ENCODE data around the gene IQCH. TPM values are rescaled to one million over a fixed set of nuclear protein-coding genes. Genes with fewer than 3 reads are reported as not detected.

The IQCH gene
- total and polyA plus RNA-seq, 9 of the 15 experiments (the other 6 are each of a cell fraction or from before 2014, with no cell fraction given) = 1.8 to 3.9 (median 2.7) TPM

DNA sequence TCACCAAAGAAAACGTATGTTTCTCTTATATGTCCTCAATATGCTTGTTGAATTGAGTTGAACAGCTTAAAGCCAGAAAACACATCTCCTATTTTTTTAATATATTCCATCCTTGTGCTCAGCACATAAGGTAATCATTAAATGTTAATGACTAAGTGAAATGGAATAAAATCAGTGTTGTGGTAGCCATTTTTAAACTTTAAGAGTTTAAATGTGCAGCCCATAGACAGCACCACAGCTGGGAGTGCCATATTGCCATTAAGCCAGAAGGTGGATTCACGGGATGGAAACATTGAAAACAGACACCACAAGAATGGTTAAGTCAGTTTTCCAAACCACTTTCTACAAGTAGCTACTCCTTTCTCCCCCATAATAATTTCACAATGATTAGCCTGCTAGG, 189.5 kb downstream of the IQCH start:
- H4K20me1 ChIP-seq (replicated peaks; ENCODE audit: control insufficient read depth, insufficient read depth, low read length) = no peaks in the 10 kb centered on the region
- no peak overlapping the region for H3K27ac ChIP-seq (ENCODE audit: extremely low read depth, low read depth, low read length)
- H3K9ac ChIP-seq (ENCODE audit: insufficient read depth in 1 of 2, low read depth in 2 of 2, low read length in 2 of 2) = no peak overlapping the region
- no peaks in the 10 kb centered on the region for H3K9me3 ChIP-seq (replicated peaks; ENCODE audit: control insufficient read depth, insufficient read depth, low read depth, low read length)
- in situ Hi-C loops (cut with MboI) = no loop called here
- H3K36me3 ChIP-seq (ENCODE audit: control insufficient read depth, insufficient read depth, low read length) = no peaks in the 10 kb centered on the region
- no TSS peak for BruUV-seq (replicated peaks)
- CTCF ChIA-PET (ENCODE audit: low intra/inter-chr PET ratio) = no interaction called here
- intact Hi-C loops (cut with micrococcal nuclease) = no loop called here
- H2AFZ ChIP-seq (ENCODE audit: low read depth, low read length) = no peak overlapping the region
- H3K4me1 ChIP-seq (replicated peaks in 1 of 2; ENCODE audit: control insufficient read depth in 2 of 2, insufficient read depth in 2 of 2, low read length in 2 of 2) = no peaks in the 10 kb centered on the region
- no peaks in the 10 kb centered on the region for H3K9me1 ChIP-seq (ENCODE audit: control insufficient read depth, insufficient read depth, low read length)
- no peak for FAIRE-seq
- 15% methylated on average over 2 of the region's 2 CpGs for WGBS (ENCODE audit: insufficient coverage, low coverage, missing lambda C conversion rate)
- TF ChIP-seq HMBOX1 (IDR thresholded peaks at IDR 0.05) = no peak
- H3K4me3 ChIP-seq = no peak overlapping the region
- peak in 1 of 4 experiments; percentile 18 for DNase-seq (ENCODE audit: extremely low read depth in 1 of 4, low spot score in 3 of 4)
- no peak overlapping the region for H3K4me2 ChIP-seq (ENCODE audit: insufficient read depth, low read length)
- H3K27me3 ChIP-seq (ENCODE audit: control insufficient read depth in 2 of 2, insufficient read depth in 2 of 2, low read length in 2 of 2) = no peaks in the 10 kb centered on the region
- no peak for ATAC-seq
- POLR2A ChIA-PET = no interaction called here
- no peaks in the 10 kb centered on the region for H3K79me2 ChIP-seq (ENCODE audit: control insufficient read depth, insufficient read depth, low read length)

- no peak overlapping the region for H3K4me3 ChIP-seq
- in situ Hi-C loops (cut with MboI) (no loop called here), intact Hi-C loops (cut with micrococcal nuclease) (no loop called here)
- DNase-seq (ENCODE audit: extremely low read depth in 1 of 4, low spot score in 3 of 4) = no peak
- CTCF ChIA-PET (ENCODE audit: low intra/inter-chr PET ratio) = no interaction called here
- no TSS peak for BruUV-seq (replicated peaks)
- H3K36me3 ChIP-seq (ENCODE audit: control insufficient read depth, insufficient read depth, low read length) = no peaks in the 10 kb centered on the region
- FAIRE-seq = no peak
- WGBS (ENCODE audit: insufficient coverage, low coverage, missing lambda C conversion rate) = 27% methylated on average over 2 of the region's 2 CpGs
- H3K9me1 ChIP-seq (ENCODE audit: control insufficient read depth, insufficient read depth, low read length) = no peaks in the 10 kb centered on the region
- ATAC-seq = no peak
- no peaks in the 10 kb centered on the region for H3K27me3 ChIP-seq (ENCODE audit: control insufficient read depth in 2 of 2, insufficient read depth in 2 of 2, low read length in 2 of 2)
- H3K4me1 ChIP-seq (replicated peaks in 1 of 2; ENCODE audit: control insufficient read depth in 2 of 2, insufficient read depth in 2 of 2, low read length in 2 of 2) = no peaks in the 10 kb centered on the region
- no peak overlapping the region for H3K4me2 ChIP-seq (ENCODE audit: insufficient read depth, low read length)
- no peaks in the 10 kb centered on the region for H4K20me1 ChIP-seq (replicated peaks; ENCODE audit: control insufficient read depth, insufficient read depth, low read length)
- H3K27ac ChIP-seq (ENCODE audit: extremely low read depth, low read depth, low read length) = no peak overlapping the region
- H3K9ac ChIP-seq (ENCODE audit: insufficient read depth in 1 of 2, low read depth in 2 of 2, low read length in 2 of 2) = no peak overlapping the region
- H3K79me2 ChIP-seq (ENCODE audit: control insufficient read depth, insufficient read depth, low read length) = no peaks in the 10 kb centered on the region
- POLR2A ChIA-PET = interaction anchor here (1.3 kb wide), 2 partner anchors 10 to 367 kb away, joined by 3 to 4 read pairs; no protein-coding TSS in a partner anchor
- no peak overlapping the region for H2AFZ ChIP-seq (ENCODE audit: low read depth, low read length)
- no peaks in the 10 kb centered on the region for H3K9me3 ChIP-seq (replicated peaks; ENCODE audit: control insufficient read depth, insufficient read depth, low read depth, low read length)
- TF ChIP-seq DMBX1 (CRISPR knock-in tag; IDR thresholded peaks at IDR 0.05; ENCODE audit: borderline replicate concordance) = no peak
- TF ChIP-seq RREB1 (CRISPR knock-in tag; IDR thresholded peaks at IDR 0.05) = no peak
- TF ChIP-seq POLR2A (conservative IDR thresholded peaks at IDR 0.05) = no peak
- TF ChIP-seq ZNF253 (CRISPR knock-in tag; conservative IDR thresholded peaks at IDR 0.05) = no peak
- no peak for TF ChIP-seq JUN (IDR thresholded peaks at IDR 0.05; ENCODE audit: borderline replicate concordance, low read depth, low read length)
- TF ChIP-seq JUN (CRISPR knock-in tag; IDR thresholded peaks at IDR 0.05; ENCODE audit: borderline replicate concordance) = no peak
Measured at GRCh38 chr15:67446449-67446848, 191.9 kb downstream of the IQCH start.

All from K562 (cell line).